Activated CD4-positive, alpha-beta memory T cell treated with anti-CD3 and anti-CD28 coated beads for 36 hours (primary cell): ENCODE results near the gene DYNC1I1. TPM values are rescaled to one million over a fixed set of nuclear protein-coding genes. Genes with fewer than 3 reads are reported as not detected.

ENCODE experiments used
- CTCF ChIA-PET: fragments of 350-600 bp; sonication (Branson Sonifier 250); formaldehyde crosslinking; loops from one replicate; lab custom pipeline; 2021; ENCODE audit warnings: antibody characterized with exemption, inconsistent platforms; lab: Charles Lee
- POLR2A ChIA-PET: fragments of 350-600 bp; sonication (Branson Sonifier 250); formaldehyde crosslinking; loops from one replicate; lab custom pipeline; 2021; ENCODE audit warnings: antibody characterized with exemption; lab: Charles Lee
- DNase-seq: peaks from one replicate; pipeline ENCODE4 v3.0.0-alpha.2; 2020
- H3K27ac Mint-ChIP-seq: one replicate; pipeline ENCODE4 v1.8.0; 2021; ENCODE audit warnings: mixed read lengths
- H3K27me3 Mint-ChIP-seq: one replicate; pipeline ENCODE4 v1.8.0; 2021; ENCODE audit warnings: mixed read lengths
- H3K36me3 Mint-ChIP-seq: one replicate; pipeline ENCODE4 v1.8.0; 2021; ENCODE audit warnings: mixed read lengths
- H3K4me1 Mint-ChIP-seq: one replicate; pipeline ENCODE4 v1.8.0; 2021; ENCODE audit warnings: low read depth, mixed read lengths
- H3K4me3 Mint-ChIP-seq: one replicate; pipeline ENCODE4 v1.8.0; 2021; ENCODE audit warnings: mild to moderate bottlenecking, mixed read lengths
- H3K9me3 Mint-ChIP-seq: one replicate; pipeline ENCODE4 v1.8.0; 2021; ENCODE audit warnings: mixed read lengths
- intact Hi-C: fragments of 100-400 bp; cut with micrococcal nuclease; formaldehyde crosslinking; loops from one replicate; pipeline ENCODE4 v1.15.1; 2023
- total RNA-seq, 2 experiments: library from RNA; stranded (reverse); gene quantifications; one replicate each; pipeline ENCODE4 v1.2.3, GENCODE V29; 2021

Gene DYNC1I1
- total RNA-seq, 2 experiments from 2014 or later: not detected

GRCh38 chr7:95828824-95829790 is 56.8 kb downstream of the DYNC1I1 start:
- intact Hi-C loops: loop anchor here (1.0 kb wide), 1 partner anchor 23 kb away; no protein-coding TSS in a partner anchor
- H3K4me3 Mint-ChIP-seq: no peak overlapping the region

GRCh38 chr7:95840953-95841950 is 68.9 kb downstream of the DYNC1I1 start:
- DNase-seq: no peak
- Mint-ChIP-seq H3K27ac (no peak overlapping the region), H3K4me3 (no peak overlapping the region), H3K27me3 (peaks cover 1% of the 10 kb centered on the region), H3K9me3 (peaks cover 16% of the 10 kb centered on the region), H3K4me1 (no peaks in the 10 kb centered on the region), H3K36me3 (no peaks in the 10 kb centered on the region)
- ChIA-PET POLR2A (no interaction called here), CTCF (interaction anchor here (1.7 kb wide), 1 partner anchor 16 kb away, joined by 4 read pairs; no protein-coding TSS in a partner anchor)
- intact Hi-C loops: no loop called here

More at GRCh38 chr7:95828824-95829790, 56.8 kb downstream of the DYNC1I1 start:
- no peak overlapping the region for H3K27ac Mint-ChIP-seq
- no peaks in the 10 kb centered on the region for H3K36me3 Mint-ChIP-seq
- no peak for DNase-seq
- H3K4me1 Mint-ChIP-seq: no peaks in the 10 kb centered on the region
- POLR2A ChIA-PET: no interaction called here
- no peaks in the 10 kb centered on the region for H3K27me3 Mint-ChIP-seq
- CTCF ChIA-PET: interaction anchor here (0.5 kb wide), 1 partner anchor 678 kb away, joined by 3 read pairs; no protein-coding TSS in a partner anchor
- no peaks in the 10 kb centered on the region for H3K9me3 Mint-ChIP-seq

- CTCF ChIA-PET: no interaction called here
- Mint-ChIP-seq H3K27ac (no peak overlapping the region), H3K36me3 (no peaks in the 10 kb centered on the region), H3K9me3 (peaks cover 9% of the 10 kb centered on the region), H3K27me3 (peaks cover 1% of the 10 kb centered on the region), H3K4me3 (no peak overlapping the region), H3K4me1 (no peaks in the 10 kb centered on the region)
- POLR2A ChIA-PET: no interaction called here
- intact Hi-C loops: no loop called here
- no peak for DNase-seq
These were observed 70.9 kb downstream of the DYNC1I1 start for GRCh38 chr7:95843286-95843685.

GRCh38 chr7:95845007-95845406 is 72.7 kb downstream of the DYNC1I1 start:
- H3K4me3 Mint-ChIP-seq: no peak overlapping the region
- ChIA-PET POLR2A (no interaction called here), CTCF (no interaction called here)
- no peak for DNase-seq
- no peaks in the 10 kb centered on the region for H3K36me3 Mint-ChIP-seq
- peaks cover 6% of the 10 kb centered on the region for H3K9me3 Mint-ChIP-seq
- intact Hi-C loops: no loop called here
- no peaks in the 10 kb centered on the region for H3K4me1 Mint-ChIP-seq
- no peak overlapping the region for H3K27ac Mint-ChIP-seq
- peaks cover 1% of the 10 kb centered on the region for H3K27me3 Mint-ChIP-seq

GRCh38 chr7:95847061-95847460 is 74.7 kb downstream of the DYNC1I1 start:
- H3K27me3 Mint-ChIP-seq: peaks cover 1% of the 10 kb centered on the region
- no peak overlapping the region for H3K27ac Mint-ChIP-seq
- no peaks in the 10 kb centered on the region for H3K4me1 Mint-ChIP-seq
- no peak overlapping the region for H3K4me3 Mint-ChIP-seq
- intact Hi-C loops: no loop called here
- DNase-seq: no peak
- H3K36me3 Mint-ChIP-seq: no peaks in the 10 kb centered on the region
- H3K9me3 Mint-ChIP-seq: no peaks in the 10 kb centered on the region
- POLR2A ChIA-PET: no interaction called here
- CTCF ChIA-PET: no interaction called here

GRCh38 chr7:95859429-95859828 is 87.1 kb downstream of the DYNC1I1 start:
- H3K27ac Mint-ChIP-seq: no peak overlapping the region
- POLR2A ChIA-PET: no interaction called here
- intact Hi-C loops: no loop called here
- CTCF ChIA-PET: no interaction called here
- H3K36me3 Mint-ChIP-seq: no peaks in the 10 kb centered on the region
- no peak overlapping the region for H3K4me3 Mint-ChIP-seq
- no peaks in the 10 kb centered on the region for H3K4me1 Mint-ChIP-seq
- no peak for DNase-seq
- H3K9me3 Mint-ChIP-seq: peaks cover 9% of the 10 kb centered on the region
- H3K27me3 Mint-ChIP-seq: no peaks in the 10 kb centered on the region

- intact Hi-C loops: no loop called here
- H3K36me3 Mint-ChIP-seq: no peaks in the 10 kb centered on the region
- no peak overlapping the region for H3K4me3 Mint-ChIP-seq
- no peak overlapping the region for H3K27ac Mint-ChIP-seq
- POLR2A ChIA-PET: no interaction called here
- H3K27me3 Mint-ChIP-seq: no peaks in the 10 kb centered on the region
- peaks cover 9% of the 10 kb centered on the region for H3K9me3 Mint-ChIP-seq
- DNase-seq: no peak
- CTCF ChIA-PET: no interaction called here
- no peaks in the 10 kb centered on the region for H3K4me1 Mint-ChIP-seq
These were observed 88.7 kb downstream of the DYNC1I1 start for GRCh38 chr7:95861041-95861440.

- no peak overlapping the region for H3K27ac Mint-ChIP-seq
- no peak overlapping the region for H3K4me3 Mint-ChIP-seq
- H3K9me3 Mint-ChIP-seq: peaks cover 9% of the 10 kb centered on the region
- no peaks in the 10 kb centered on the region for H3K27me3 Mint-ChIP-seq
- no peaks in the 10 kb centered on the region for H3K4me1 Mint-ChIP-seq
- no peak for DNase-seq
- ChIA-PET POLR2A (no interaction called here), CTCF (interaction anchor here (0.6 kb wide), 1 partner anchor 299 kb away, joined by 3 read pairs; no protein-coding TSS in a partner anchor)
- H3K36me3 Mint-ChIP-seq: no peaks in the 10 kb centered on the region
- intact Hi-C loops: no loop called here
These were observed 91.3 kb downstream of the DYNC1I1 start for GRCh38 chr7:95863623-95864022.

GRCh38 chr7:95865716-95866371 is 93.5 kb downstream of the DYNC1I1 start:
- ChIA-PET POLR2A (no interaction called here), CTCF (no interaction called here)
- no peak for DNase-seq
- Mint-ChIP-seq H3K4me1 (no peaks in the 10 kb centered on the region), H3K27ac (no peak overlapping the region), H3K4me3 (no peak overlapping the region), H3K27me3 (peaks cover 2% of the 10 kb centered on the region), H3K36me3 (no peaks in the 10 kb centered on the region), H3K9me3 (no peaks in the 10 kb centered on the region)
- intact Hi-C loops: no loop called here

- CTCF ChIA-PET: no interaction called here
These were observed 95.0 kb downstream of the DYNC1I1 start for GRCh38 chr7:95867309-95867708.

GRCh38 chr7:95871075-95871848 is 98.9 kb downstream of the DYNC1I1 start:
- intact Hi-C loops: loop anchor here (1.0 to 5.0 kb wide), 2 partner anchors 149 to 360 kb away; no protein-coding TSS in a partner anchor
- ChIA-PET CTCF (interaction anchor here (0.5 to 2.8 kb wide), 5 partner anchors 22 to 360 kb away, joined by 3 to 15 read pairs (median 4); no protein-coding TSS in a partner anchor), POLR2A (no interaction called here)
- H3K27ac Mint-ChIP-seq: no peak overlapping the region
- no peaks in the 10 kb centered on the region for H3K4me1 Mint-ChIP-seq
- no peak for DNase-seq
- H3K27me3 Mint-ChIP-seq: peaks cover 8% of the 10 kb centered on the region
- H3K36me3 Mint-ChIP-seq: no peaks in the 10 kb centered on the region
- no peak overlapping the region for H3K4me3 Mint-ChIP-seq
- no peaks in the 10 kb centered on the region for H3K9me3 Mint-ChIP-seq

More at GRCh38 chr7:95867309-95867708, 95.0 kb downstream of the DYNC1I1 start:
- intact Hi-C loops: no loop called here
- Mint-ChIP-seq H3K36me3 (no peaks in the 10 kb centered on the region), H3K9me3 (no peaks in the 10 kb centered on the region), H3K27me3 (peaks cover 2% of the 10 kb centered on the region), H3K4me3 (no peak overlapping the region), H3K27ac (no peak overlapping the region), H3K4me1 (no peaks in the 10 kb centered on the region)
- POLR2A ChIA-PET: no interaction called here
- no peak for DNase-seq
